ENCODE results near the gene PDE4A. TPM values are rescaled to one million over a fixed set of nuclear protein-coding genes. Genes with fewer than 3 reads are reported as not detected.

PDE4A gene
- total and polyA plus RNA-seq, 2 of the 13 experiments (the other 11 are each of a cell fraction or from before 2014, with no cell fraction given), result 1.1 to 4.1 TPM

DNA sequence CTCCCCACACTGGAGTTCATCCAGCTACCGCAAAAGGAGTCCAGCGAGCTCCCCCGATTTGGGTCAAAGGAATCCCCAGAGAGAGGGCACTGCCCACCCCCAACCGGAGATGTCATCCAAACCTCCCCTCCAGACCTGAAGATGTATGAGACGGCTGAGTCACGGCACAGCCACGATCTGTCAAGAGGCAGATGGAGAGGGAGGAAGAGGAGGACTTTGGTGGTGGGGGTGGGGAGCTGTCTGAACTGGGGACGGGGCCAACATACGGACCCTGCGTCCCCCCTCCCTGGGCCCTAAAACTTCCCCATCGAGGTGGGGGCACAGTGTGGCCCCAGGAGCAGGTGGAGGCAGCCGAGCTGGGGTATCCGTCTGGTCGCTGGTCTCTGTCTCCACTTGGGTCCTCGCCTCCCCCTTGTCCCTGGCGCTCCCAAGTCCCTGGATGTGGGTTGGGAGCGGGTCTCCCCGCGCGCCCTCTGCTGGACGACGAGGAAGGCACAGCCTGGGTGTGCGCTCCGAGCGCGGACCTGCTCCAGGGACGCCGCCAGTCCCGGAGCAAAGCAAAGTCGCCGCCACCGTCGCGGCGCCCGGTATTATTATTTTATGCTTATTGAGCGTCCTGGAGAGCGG lies 3.8 kb downstream of the PDE4A start:
- FAIRE-seq (no peak), ATAC-seq (peak; percentile 92), DNase-seq (ENCODE audit: low spot score) (peak; percentile 58)
- POLR2A ChIA-PET, result no interaction called here
- WGBS (ENCODE audit: low lambda C conversion rate), result no CpG with 5 or more reads among the region's 38 CpGs
- BruUV-seq (replicated peaks), result no TSS peak
- H3K9ac ChIP-seq (ENCODE audit: insufficient read depth, low read depth, low read length), result 0 out of 2 replicates have a peak overlapping the region, but pooled peaks have one; percentile 13
- CTCF ChIA-PET (ENCODE audit: low intra/inter-chr PET ratio, low total read pairs), result interaction anchor here (1.1 to 4.1 kb wide), 2 partner anchors 20 to 34 kb away, joined by 5 to 40 read pairs; partner anchors contain the start of gene CDC37
- peak overlapping the region; percentile 88 for H3K4me2 ChIP-seq (ENCODE audit: low read depth, low read length)
- peaks cover 12 to 58% of the 10 kb centered on the region in 2 experiments for H3K27me3 ChIP-seq (ENCODE audit: control insufficient read depth in 1 of 2, insufficient read depth in 2 of 2, low read length in 2 of 2)
- H3K4me3 ChIP-seq (replicated peaks in 1 of 3; ENCODE audit: insufficient read depth in 1 of 3, low read depth in 2 of 3, low read length in 3 of 3), result peak overlapping the region; percentile 43 to 75 (median 48); a peak in 5 of 6 replicates
- H2AFZ ChIP-seq (ENCODE audit: low read length), result no peak overlapping the region
- no peaks in the 10 kb centered on the region for H3K36me3 ChIP-seq (replicated peaks in 1 of 2; ENCODE audit: control insufficient read depth in 1 of 2, insufficient read depth in 2 of 2, low read length in 2 of 2)
- peaks cover 41% of the 10 kb centered on the region for H3K4me1 ChIP-seq (ENCODE audit: insufficient read depth, low read length)
- no peaks in the 10 kb centered on the region for H3K9me3 ChIP-seq (ENCODE audit: low read length)
- intact Hi-C loops (cut with micrococcal nuclease; ENCODE audit: unreplicated experiment), result loop anchor here (1.0 kb wide), 1 partner anchor 20 kb away; no protein-coding TSS in a partner anchor
- H3K27ac ChIP-seq (ENCODE audit: extremely low read length, insufficient read depth, low read length), result no peak overlapping the region
- in situ Hi-C loops (cut with HindIII; ENCODE audit: extremely low pct_ligation_motif_present, low pct_unique_long_range_greater_than_20kb), result no loop called here
- no peaks in the 10 kb centered on the region for H4K20me1 ChIP-seq (ENCODE audit: insufficient read depth, low read length)
- H3K79me2 ChIP-seq (ENCODE audit: insufficient read depth, low read length), result no peaks in the 10 kb centered on the region
- no peak for TF ChIP-seq NFIC (IDR thresholded peaks at IDR 0.05; ENCODE audit: low read length)
- peak; percentile 82 for TF ChIP-seq XRCC5 (optimal IDR thresholded peaks at IDR 0.05; ENCODE audit: low read length)
- TF ChIP-seq ZNF605 (CRISPR knock-in tag; IDR thresholded peaks at IDR 0.05), result no peak
- no peak for TF ChIP-seq ZIK1 (CRISPR knock-in tag; IDR thresholded peaks at IDR 0.05; ENCODE audit: borderline replicate concordance, low read depth)
- peak; percentile 18; the same call in 1 of the 2 replicates for TF ChIP-seq ZFX (CRISPR knock-in tag; IDR thresholded peaks at IDR 0.05; ENCODE audit: low read depth)
- no peak for TF ChIP-seq U2AF2 (IDR thresholded peaks at IDR 0.05; ENCODE audit: low read depth, low read length)
- peak; percentile 33; the same call in 1 of the 2 replicates for TF ChIP-seq MEIS1 (CRISPR knock-in tag; IDR thresholded peaks at IDR 0.05; ENCODE audit: borderline replicate concordance)
- TF ChIP-seq, protein P1, sequence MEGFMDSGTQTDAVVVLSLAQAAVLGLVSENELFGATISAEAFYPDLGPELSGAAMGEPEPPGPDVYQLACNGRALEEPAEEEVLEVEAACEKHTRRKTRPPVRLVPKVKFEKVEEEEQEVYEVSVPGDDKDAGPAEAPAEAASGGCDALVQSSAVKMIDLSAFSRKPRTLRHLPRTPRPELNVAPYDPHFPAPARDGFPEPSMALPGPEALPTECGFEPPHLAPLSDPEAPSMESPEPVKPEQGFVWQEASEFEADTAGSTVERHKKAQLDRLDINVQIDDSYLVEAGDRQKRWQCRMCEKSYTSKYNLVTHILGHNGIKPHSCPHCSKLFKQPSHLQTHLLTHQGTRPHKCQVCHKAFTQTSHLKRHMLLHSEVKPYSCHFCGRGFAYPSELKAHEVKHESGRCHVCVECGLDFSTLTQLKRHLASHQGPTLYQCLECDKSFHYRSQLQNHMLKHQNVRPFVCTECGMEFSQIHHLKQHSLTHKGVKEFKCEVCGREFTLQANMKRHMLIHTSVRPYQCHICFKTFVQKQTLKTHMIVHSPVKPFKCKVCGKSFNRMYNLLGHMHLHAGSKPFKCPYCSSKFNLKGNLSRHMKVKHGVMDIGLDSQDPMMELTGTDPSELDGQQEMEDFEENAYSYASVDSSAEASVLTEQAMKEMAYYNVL (CRISPR knock-in tag; IDR thresholded peaks at IDR 0.05; ENCODE audit: borderline replicate concordance), result peak; percentile 75; the same call in 1 of the 2 replicates
- 0 out of 2 replicates have a peak, but pooled peaks have one; percentile 16 for TF ChIP-seq ZNF776 (CRISPR knock-in tag; IDR thresholded peaks at IDR 0.05)
- no peak for TF ChIP-seq ZBTB1 (CRISPR knock-in tag; IDR thresholded peaks at IDR 0.05; ENCODE audit: borderline replicate concordance)
- TF ChIP-seq, protein P2, sequence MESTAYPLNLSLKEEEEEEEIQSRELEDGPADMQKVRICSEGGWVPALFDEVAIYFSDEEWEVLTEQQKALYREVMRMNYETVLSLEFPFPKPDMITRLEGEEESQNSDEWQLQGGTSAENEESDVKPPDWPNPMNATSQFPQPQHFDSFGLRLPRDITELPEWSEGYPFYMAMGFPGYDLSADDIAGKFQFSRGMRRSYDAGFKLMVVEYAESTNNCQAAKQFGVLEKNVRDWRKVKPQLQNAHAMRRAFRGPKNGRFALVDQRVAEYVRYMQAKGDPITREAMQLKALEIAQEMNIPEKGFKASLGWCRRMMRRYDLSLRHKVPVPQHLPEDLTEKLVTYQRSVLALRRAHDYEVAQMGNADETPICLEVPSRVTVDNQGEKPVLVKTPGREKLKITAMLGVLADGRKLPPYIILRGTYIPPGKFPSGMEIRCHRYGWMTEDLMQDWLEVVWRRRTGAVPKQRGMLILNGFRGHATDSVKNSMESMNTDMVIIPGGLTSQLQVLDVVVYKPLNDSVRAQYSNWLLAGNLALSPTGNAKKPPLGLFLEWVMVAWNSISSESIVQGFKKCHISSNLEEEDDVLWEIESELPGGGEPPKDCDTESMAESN (CRISPR knock-in tag; conservative IDR thresholded peaks at IDR 0.05), result 0 out of 2 replicates have a peak, but pooled peaks have one; percentile 43
- TF ChIP-seq, protein P3, sequence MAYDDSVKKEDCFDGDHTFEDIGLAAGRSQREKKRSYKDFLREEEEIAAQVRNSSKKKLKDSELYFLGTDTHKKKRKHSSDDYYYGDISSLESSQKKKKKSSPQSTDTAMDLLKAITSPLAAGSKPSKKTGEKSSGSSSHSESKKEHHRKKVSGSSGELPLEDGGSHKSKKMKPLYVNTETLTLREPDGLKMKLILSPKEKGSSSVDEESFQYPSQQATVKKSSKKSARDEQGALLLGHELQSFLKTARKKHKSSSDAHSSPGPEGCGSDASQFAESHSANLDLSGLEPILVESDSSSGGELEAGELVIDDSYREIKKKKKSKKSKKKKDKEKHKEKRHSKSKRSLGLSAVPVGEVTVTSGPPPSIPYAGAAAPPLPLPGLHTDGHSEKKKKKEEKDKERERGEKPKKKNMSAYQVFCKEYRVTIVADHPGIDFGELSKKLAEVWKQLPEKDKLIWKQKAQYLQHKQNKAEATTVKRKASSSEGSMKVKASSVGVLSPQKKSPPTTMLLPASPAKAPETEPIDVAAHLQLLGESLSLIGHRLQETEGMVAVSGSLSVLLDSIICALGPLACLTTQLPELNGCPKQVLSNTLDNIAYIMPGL (CRISPR knock-in tag; IDR thresholded peaks at IDR 0.05; ENCODE audit: borderline replicate concordance in 1 of 2, low read depth in 1 of 2), result peak; percentile 75 to 92; a peak in 3 of 4 replicates
- TF ChIP-seq TSC22D2 (CRISPR knock-in tag; IDR thresholded peaks at IDR 0.05; ENCODE audit: borderline replicate concordance), result no peak
- 0 out of 2 replicates have a peak, but pooled peaks have one; percentile 13 for TF ChIP-seq MYC (CRISPR knock-in tag; IDR thresholded peaks at IDR 0.05; ENCODE audit: borderline replicate concordance)
- TF ChIP-seq ZNF431 (CRISPR knock-in tag; IDR thresholded peaks at IDR 0.05; ENCODE audit: borderline replicate concordance, low read depth), result 0 out of 2 replicates have a peak, but pooled peaks have one; percentile 30
- TF ChIP-seq ZNF160 (CRISPR knock-in tag; IDR thresholded peaks at IDR 0.05), result peak; percentile 43; the same call in 1 of the 2 replicates
- no peak for TF ChIP-seq EHMT2 (IDR thresholded peaks at IDR 0.05; ENCODE audit: borderline replicate concordance, low read depth, low read length)
